OCI-LY7 (cell line): ENCODE results near the gene ARID5B. TPM values are rescaled to one million over a fixed set of nuclear protein-coding genes. Genes with fewer than 3 reads are reported as not detected.
A peak's percentile ranks its signal among the peaks of the same experiment; 100 is the strongest.

Experiments
- BruUV-seq: library from RNA; stranded (reverse); fragments of 400-500 nt; replicated peaks from 2 replicates; lab custom pipeline; 2021; lab: Mats Ljungman, UMichigan
- CTCF ChIA-PET: fragments of 300-600 bp; sonication (Branson Sonifier 250); formaldehyde crosslinking; loops from one replicate; lab custom pipeline; 2022; ENCODE audit warnings: antibody characterized with exemption; ENCODE audit not compliant: unreplicated experiment; lab: Charles Lee
- POLR2A ChIA-PET: fragments of 300-600 bp; sonication (Branson Sonifier 250); formaldehyde crosslinking; loops from one replicate; lab custom pipeline; 2022; ENCODE audit warnings: antibody characterized with exemption; lab: Charles Lee
- DNase-seq: peaks from one replicate; pipeline ENCODE4 v3.0.0-alpha.2; 2015; ENCODE audit warnings: low spot score
- H2AFZ ChIP-seq: fragments of 200-600 bp; sonication (generic), shearing (Covaris generic); 2 replicates; pipeline ENCODE4 v1.6.1; 2014; ENCODE audit warnings: mild to moderate bottlenecking, antibody characterized with exemption, low read length, moderate library complexity
- H3K27ac ChIP-seq: fragments of 200-600 bp; sonication (generic); 2 replicates; pipeline ENCODE4 v1.5.1; 2014; ENCODE audit warnings: mixed run types, low read depth, mild to moderate bottlenecking, moderate library complexity, low read length, inconsistent platforms; ENCODE audit not compliant: poor library complexity, severe bottlenecking
- H3K36me3 ChIP-seq: fragments of 200-600 bp; sonication (generic); 2 replicates; pipeline ENCODE4 v1.6.1; 2014; ENCODE audit warnings: mild to moderate bottlenecking, antibody characterized with exemption, low read length, moderate library complexity, mixed read lengths; ENCODE audit not compliant: insufficient read depth
- H3K4me1 ChIP-seq: fragments of 200-600 bp; sonication (generic); 2 replicates; pipeline ENCODE4 v1.5.1; 2014; ENCODE audit warnings: mild to moderate bottlenecking, low read length; ENCODE audit not compliant: insufficient read depth, poor library complexity, severe bottlenecking
- H3K4me2 ChIP-seq: fragments of 200-600 bp; sonication (generic); 2 replicates; pipeline ENCODE4 v1.6.1; 2014; ENCODE audit warnings: mild to moderate bottlenecking, low read length
- H3K4me3 ChIP-seq: fragments of 200-600 bp; sonication (generic); 2 replicates; pipeline ENCODE4 v1.5.1; 2014; ENCODE audit warnings: mild to moderate bottlenecking, low read depth, low read length; ENCODE audit not compliant: poor library complexity, severe bottlenecking
- H3K79me2 ChIP-seq: fragments of 200-600 bp; sonication (generic); 2 replicates; pipeline ENCODE4 v1.6.1; 2016; ENCODE audit warnings: low read depth, mild to moderate bottlenecking, low read length, moderate library complexity, mixed read lengths; ENCODE audit not compliant: insufficient read depth
- H3K9me2 ChIP-seq: fragments of 200-600 bp; sonication (generic); 2 replicates; pipeline ENCODE4 v1.6.1; 2016; ENCODE audit warnings: mild to moderate bottlenecking, low read length, mixed read lengths; ENCODE audit not compliant: insufficient read depth
- H3K9me3 ChIP-seq: fragments of 200-600 bp; sonication (generic); 2 replicates; pipeline ENCODE4 v1.6.1; 2014; ENCODE audit warnings: mild to moderate bottlenecking, mixed run types, low read length, mixed read lengths
- H4K20me1 ChIP-seq: fragments of 200-600 bp; sonication (generic); 2 replicates; pipeline ENCODE4 v1.6.1; 2014; ENCODE audit warnings: mild to moderate bottlenecking, antibody characterized with exemption, low read length, moderate library complexity, mixed read lengths; ENCODE audit not compliant: insufficient read depth
- CTCF ChIP-seq: fragments of 200-600 bp; sonication (generic); conservative IDR thresholded peaks from 2 replicates; pipeline ENCODE4 v1.5.1; 2014; ENCODE audit warnings: mild to moderate bottlenecking, antibody characterized with exemption, low read length, moderate library complexity, mixed read lengths
- EZH2phosphoT487 ChIP-seq: fragments of 200-600 bp; sonication (generic); IDR thresholded peaks from 2 replicates; pipeline ENCODE4 v1.6.1; 2018; ENCODE audit warnings: low read depth, borderline replicate concordance, mild to moderate bottlenecking, mixed run types, antibody characterized with exemption, low read length, moderate library complexity, mixed read lengths
- intact Hi-C: fragments of 100-400 bp; cut with micrococcal nuclease; formaldehyde crosslinking; loops from one replicate; pipeline ENCODE4 v1.10.0; 2022; ENCODE audit not compliant: unreplicated experiment
- total RNA-seq, 2 experiments: library from RNA; depleted of rRNA in 1 of 2; stranded (reverse); fragments of >200 nt in 1 of 2; shearing (Covaris generic) in 1 of 2; gene quantifications; 2 replicates each; pipeline ENCODE4 v1.2.3, GENCODE V29; 2014 to 2022

Gene ARID5B
- total RNA-seq, 2 experiments from 2014 or later = 38.0 to 56.7 TPM

- intact Hi-C loops = loop anchor here (1.0 to 5.0 kb wide), 7 partner anchors 57 to 1228 kb away; partner anchors contain the start of gene NRBF2
- Histone ChIP-seq H3K4me2 (peak overlapping the region; percentile 93), H3K79me2 (peaks cover 77% of the 10 kb centered on the region), H4K20me1 (no peaks in the 10 kb centered on the region), H2AFZ (no peak overlapping the region; the same call in 1 of the 2 replicates), H3K36me3 (peaks cover 25% of the 10 kb centered on the region), H3K4me1 (peaks cover 47% of the 10 kb centered on the region), H3K9me3 (no peaks in the 10 kb centered on the region), H3K9me2 (no peaks in the 10 kb centered on the region), H3K27ac (peak overlapping the region; percentile 96), H3K4me3 (peak overlapping the region; percentile 93)
- no peak for DNase-seq
- TF ChIP-seq CTCF (no peak), EZH2phosphoT487 (no peak)
- ChIA-PET CTCF (interaction anchor here (0.6 to 1.0 kb wide), 2 partner anchors 89 to 128 kb away, joined by 3 read pairs; no protein-coding TSS in a partner anchor), POLR2A (interaction anchor here (0.6 to 12.7 kb wide), 15 partner anchors 21 to 1789 kb away, joined by 3 to 284 read pairs (median 5); no protein-coding TSS in a partner anchor)
- BruUV-seq = no TSS peak
Measured at GRCh38 chr10:61903928-61904344, 2.4 kb downstream of the ARID5B start.

GRCh38 chr10:61904733-61905725 lies 3.5 kb downstream of the ARID5B start:
- CTCF ChIA-PET = interaction anchor here (0.7 kb wide), 1 partner anchor 32 kb away, joined by 3 read pairs; no protein-coding TSS in a partner anchor
- Histone ChIP-seq H3K9me2 (no peaks in the 10 kb centered on the region), H3K4me1 (peaks cover 39% of the 10 kb centered on the region), H3K79me2 (peaks cover 82% of the 10 kb centered on the region), H3K4me3 (peak overlapping the region; percentile 93), H3K4me2 (peak overlapping the region; percentile 93), H2AFZ (no peak overlapping the region), H4K20me1 (no peaks in the 10 kb centered on the region), H3K27ac (peak overlapping the region; percentile 96), H3K36me3 (peaks cover 34% of the 10 kb centered on the region), H3K9me3 (no peaks in the 10 kb centered on the region)
- TF ChIP-seq CTCF (peak; percentile 73), EZH2phosphoT487 (no peak)
- BruUV-seq = no TSS peak
- DNase-seq = peak; percentile 80
- POLR2A ChIA-PET = interaction anchor here (0.5 to 12.7 kb wide), 15 partner anchors 19 to 353 kb away, joined by 3 to 284 read pairs (median 4); no protein-coding TSS in a partner anchor
- intact Hi-C loops = loop anchor here (1.0 to 5.0 kb wide), 7 partner anchors 56 to 1227 kb away; partner anchors contain the start of gene NRBF2
